GM08714 (cell line): ENCODE results near the gene STAMBP.

ENCODE experiments used
- H3K4me3 ChIP-seq: fragments of 200-500 bp; sonication (Bioruptor generic); 2 replicates; pipeline ENCODE4 v1.5.1; 2014; ENCODE audit warnings: mild to moderate bottlenecking, low read length, inconsistent platforms
- ZNF274 ChIP-seq: IDR thresholded peaks from 2 replicates; pipeline ENCODE4 v1.6.1; 2012; ENCODE audit warnings: mild to moderate bottlenecking, low read depth, low read length

The STAMBP gene

GRCh38 chr2:73917296-73917695, 88.5 kb downstream of the STAMBP start:
- H3K4me3 ChIP-seq: no peak overlapping the region
- no peak for TF ChIP-seq ZNF274

GRCh38 chr2:73917696-73918207, 89.0 kb downstream of the STAMBP start:
- no peak for TF ChIP-seq ZNF274
- H3K4me3 ChIP-seq: no peak overlapping the region

GRCh38 chr2:73918856-73919255, 90.1 kb downstream of the STAMBP start:
- H3K4me3 ChIP-seq: no peak overlapping the region
- no peak for TF ChIP-seq ZNF274

GRCh38 chr2:73919596-73920228, 91.0 kb downstream of the STAMBP start:
- no peak for TF ChIP-seq ZNF274
- H3K4me3 ChIP-seq: no peak overlapping the region

GRCh38 chr2:73920577-73921545, 92.1 kb downstream of the STAMBP start:
- H3K4me3 ChIP-seq: no peak overlapping the region
- no peak for TF ChIP-seq ZNF274

GRCh38 chr2:73921581-73921980, 92.8 kb downstream of the STAMBP start:
- TF ChIP-seq ZNF274: no peak
- H3K4me3 ChIP-seq: no peak overlapping the region

GRCh38 chr2:73922681-73923080, 93.9 kb downstream of the STAMBP start:
- TF ChIP-seq ZNF274: no peak
- H3K4me3 ChIP-seq: no peak overlapping the region
